Stomach (tissue), 9 donors: ENCODE data around the gene CLMP. TPM values are rescaled to one million over a fixed set of nuclear protein-coding genes. Genes with fewer than 3 reads are reported as not detected.
"Not testable (repeated sequence)": the region's sequence is repeated elsewhere in the genome, so short reads cannot be mapped to it uniquely, and the experiment has no call there.

Experiments used
- DNase-seq, 2 donors: peaks; one replicate each; pipeline versions ENCODE4 v3.0.0 to v3.0.0-alpha.2; 2013 to 2019
- H3K27ac ChIP-seq, 5 donors: fragments of 200-600 bp in 4 of 5; sonication (generic) in 4 of 5; one replicate each; pipeline ENCODE4 v1.5.1; 2013 to 2019; ENCODE audit warnings: mild to moderate bottlenecking in 1 of 5, moderate library complexity in 1 of 5
- H3K27me3 ChIP-seq, 3 donors: fragments of 200-600 bp; sonication (generic); one replicate each; pipeline ENCODE4 v1.5.1; 2017 to 2019; ENCODE audit warnings: mixed run types in 1 of 3
- H3K36me3 ChIP-seq, 4 donors: fragments of 200-600 bp; sonication (generic); 1 replicate in 3 of 4; 2 replicates in 1 of 4; pipeline ENCODE4 v1.5.1; 2016 to 2019
- H3K4me1 ChIP-seq, 4 donors: fragments of 200-600 bp; sonication (generic); one replicate each; pipeline ENCODE4 v1.5.1; 2016 to 2019
- H3K4me3 ChIP-seq, 4 donors: fragments of 200-600 bp; sonication (generic) in 3 of 4; one replicate each; pipeline ENCODE4 v1.5.1; 2016 to 2019; ENCODE audit warnings: mild to moderate bottlenecking in 1 of 4
- H3K9me3 ChIP-seq, 4 donors: fragments of 200-600 bp; sonication (generic); one replicate each; pipeline ENCODE4 v1.5.1; 2016 to 2019
- EP300 ChIP-seq: sonication (generic); formaldehyde crosslinking; IDR thresholded peaks from one replicate; pipeline ENCODE4 v1.6.1; 2017; ENCODE audit warnings: antibody characterized with exemption
- POLR2A ChIP-seq, 4 donors: fragments of 450-650 bp; IDR thresholded peaks; one replicate each; pipeline ENCODE4 v1.6.1; 2016; ENCODE audit warnings: antibody characterized with exemption in 4 of 4, control low read depth in 2 of 4, mild to moderate bottlenecking in 1 of 4, moderate library complexity in 1 of 4
- POLR2AphosphoS5 ChIP-seq, 3 donors: sonication (generic); formaldehyde crosslinking; IDR thresholded peaks; one replicate each; pipeline ENCODE4 v1.6.1; 2016; ENCODE audit warnings: antibody characterized with exemption in 3 of 3
- WGBS, 5 donors: extraction: QIAGEN DNeasy Blood & Tissue Kit in 3 of 5; methylation state at CpG; one replicate each; pipeline versions ENCODE4 v1.1.5 to v1.1.7; 2013 to 2018; 5-methylcytosine and 5-hydroxymethylcytosine counted together
- intact Hi-C: fragments of 100-400 bp; cut with DNase I; formaldehyde crosslinking; loops from one replicate; pipeline ENCODE4 v1.15.1; 2023; ENCODE audit warnings: low total_unique reads
- polyA plus RNA-seq, 3 donors: library from polyadenylated mRNA; stranded (reverse); fragments of 200-250 nt; gene quantifications; one replicate each; pipeline ENCODE4 v1.2.3, GENCODE V29; 2013
- total RNA-seq, 5 donors: library from RNA; depleted of rRNA; stranded (reverse); fragments of >200 nt; gene quantifications; one replicate each; pipeline versions ENCODE4 v1.1.0 to v1.2.3, GENCODE V29; 2014 to 2016
- TF ChIP-seq, protein P1 (sequence below), 7 experiments: fragments of 450-650 bp in 4 of 7; fragments of 200-600 bp in 3 of 7; sonication (generic) in 3 of 7; IDR thresholded peaks; one replicate each; pipeline ENCODE4 v1.5.1; 2016 to 2019; ENCODE audit warnings: antibody characterized with exemption in 7 of 7, control low read depth in 2 of 7, mild to moderate bottlenecking in 1 of 7
- donor health status: healthy with polysubstance abuse.
- donor health status: Bipolar disorder and iron deficiency.
- donor health status: healthy.

The CLMP gene
- total and polyA plus RNA-seq, 8 donors: 4.9 to 81.2 (median 40.5) TPM

GRCh38 chr11:123060277-123061000 lies 134.6 kb downstream of the CLMP start:
- Histone ChIP-seq H3K4me1 (peaks cover 59 to 80% (median 69%) of the 10 kb centered on the region in 4 donors), H3K9me3 (no peaks in the 10 kb centered on the region), H3K4me3 (peak overlapping the region; percentile 73 to 99 (median 96)), H3K27ac (peak overlapping the region in 4 of 5 donors; percentile 99 to 100 (median 100)), H3K36me3 (peaks cover 52 to 58% (median 57%) of the 10 kb centered on the region in 4 donors), H3K27me3 (no peaks in the 10 kb centered on the region)
- TF ChIP-seq POLR2A (IDR thresholded peaks at IDR 0.05): no peak
- TF ChIP-seq, protein P1, sequence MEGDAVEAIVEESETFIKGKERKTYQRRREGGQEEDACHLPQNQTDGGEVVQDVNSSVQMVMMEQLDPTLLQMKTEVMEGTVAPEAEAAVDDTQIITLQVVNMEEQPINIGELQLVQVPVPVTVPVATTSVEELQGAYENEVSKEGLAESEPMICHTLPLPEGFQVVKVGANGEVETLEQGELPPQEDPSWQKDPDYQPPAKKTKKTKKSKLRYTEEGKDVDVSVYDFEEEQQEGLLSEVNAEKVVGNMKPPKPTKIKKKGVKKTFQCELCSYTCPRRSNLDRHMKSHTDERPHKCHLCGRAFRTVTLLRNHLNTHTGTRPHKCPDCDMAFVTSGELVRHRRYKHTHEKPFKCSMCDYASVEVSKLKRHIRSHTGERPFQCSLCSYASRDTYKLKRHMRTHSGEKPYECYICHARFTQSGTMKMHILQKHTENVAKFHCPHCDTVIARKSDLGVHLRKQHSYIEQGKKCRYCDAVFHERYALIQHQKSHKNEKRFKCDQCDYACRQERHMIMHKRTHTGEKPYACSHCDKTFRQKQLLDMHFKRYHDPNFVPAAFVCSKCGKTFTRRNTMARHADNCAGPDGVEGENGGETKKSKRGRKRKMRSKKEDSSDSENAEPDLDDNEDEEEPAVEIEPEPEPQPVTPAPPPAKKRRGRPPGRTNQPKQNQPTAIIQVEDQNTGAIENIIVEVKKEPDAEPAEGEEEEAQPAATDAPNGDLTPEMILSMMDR (IDR thresholded peaks at IDR 0.05): no peak
- no peak for TF ChIP-seq POLR2AphosphoS5 (IDR thresholded peaks at IDR 0.05)
- no peak for TF ChIP-seq EP300
- peak in 1 of 2 donors; percentile 28 for DNase-seq
- WGBS, 5 donors: 2 to 4% (median 3%) methylated on average over 8 of the region's 8 CpGs
- intact Hi-C loops: no loop called here

GRCh38 chr11:123059041-123059920 lies 135.8 kb downstream of the CLMP start:
- H3K27me3 ChIP-seq, intact Hi-C loops, DNase-seq, H3K9me3 ChIP-seq: not testable (repeated sequence)
- H3K36me3 ChIP-seq: peaks cover 58 to 67% (median 65%) of the 10 kb centered on the region in 4 donors
- peaks cover 52 to 79% (median 71%) of the 10 kb centered on the region in 4 donors for H3K4me1 ChIP-seq
- H3K4me3 ChIP-seq: peak overlapping the region; percentile 73 to 99 (median 96)
- peak overlapping the region in 3 of 5 donors; percentile 16 to 99 (median 33) for H3K27ac ChIP-seq
- 17 to 42% (median 27%) methylated on average over 18 of the region's 18 CpGs for WGBS, 5 donors

DNA sequence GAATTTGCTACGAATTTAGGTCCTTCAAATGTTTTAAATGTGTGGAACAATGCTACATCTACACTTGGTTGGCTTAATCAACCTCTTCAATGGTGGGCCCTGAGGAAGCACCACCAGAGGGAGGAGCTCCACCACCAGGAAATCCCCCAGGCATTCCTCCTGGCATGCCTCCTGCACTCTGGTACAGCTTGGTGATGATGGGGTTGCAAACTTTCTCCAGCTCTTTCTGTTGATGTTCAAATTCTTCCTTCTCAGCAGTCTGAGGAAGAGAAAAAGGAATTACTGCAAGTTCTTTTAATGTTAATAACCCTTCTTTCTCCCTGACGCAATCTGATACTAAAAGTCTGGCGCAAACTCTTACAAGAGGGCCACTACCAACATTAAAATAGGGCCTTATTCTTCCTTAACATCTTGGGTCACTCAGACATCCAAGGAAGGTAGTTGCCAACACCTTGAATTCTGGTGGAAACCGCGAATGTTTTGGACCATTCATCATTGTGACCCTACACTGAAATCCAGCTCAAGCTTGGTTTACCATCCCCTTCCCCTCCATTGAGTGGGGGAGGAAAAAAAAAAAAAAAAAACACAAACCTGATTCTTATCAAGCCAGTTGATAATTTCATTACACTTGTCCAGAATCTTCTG lies 137.3 kb downstream of the CLMP start:
- no peaks in the 10 kb centered on the region for H3K27me3 ChIP-seq
- peaks cover 58 to 81% (median 77%) of the 10 kb centered on the region in 4 donors for H3K36me3 ChIP-seq
- H3K27ac ChIP-seq: peak overlapping the region in 2 of 5 donors; percentile 16 to 99
- peak overlapping the region in 2 of 4 donors; percentile 73 to 99 for H3K4me3 ChIP-seq
- DNase-seq: no peak
- peaks cover 40 to 72% (median 63%) of the 10 kb centered on the region in 4 donors for H3K4me1 ChIP-seq
- H3K9me3 ChIP-seq: no peaks in the 10 kb centered on the region
- TF ChIP-seq, protein P1 (IDR thresholded peaks at IDR 0.05): no peak
- TF ChIP-seq POLR2AphosphoS5 (IDR thresholded peaks at IDR 0.05) (no peak), EP300 (no peak), POLR2A (IDR thresholded peaks at IDR 0.05) (no peak)
- WGBS, 5 donors: 55 to 77% (median 63%) methylated on average over 5 of the region's 5 CpGs
- intact Hi-C loops: no loop called here

DNA sequence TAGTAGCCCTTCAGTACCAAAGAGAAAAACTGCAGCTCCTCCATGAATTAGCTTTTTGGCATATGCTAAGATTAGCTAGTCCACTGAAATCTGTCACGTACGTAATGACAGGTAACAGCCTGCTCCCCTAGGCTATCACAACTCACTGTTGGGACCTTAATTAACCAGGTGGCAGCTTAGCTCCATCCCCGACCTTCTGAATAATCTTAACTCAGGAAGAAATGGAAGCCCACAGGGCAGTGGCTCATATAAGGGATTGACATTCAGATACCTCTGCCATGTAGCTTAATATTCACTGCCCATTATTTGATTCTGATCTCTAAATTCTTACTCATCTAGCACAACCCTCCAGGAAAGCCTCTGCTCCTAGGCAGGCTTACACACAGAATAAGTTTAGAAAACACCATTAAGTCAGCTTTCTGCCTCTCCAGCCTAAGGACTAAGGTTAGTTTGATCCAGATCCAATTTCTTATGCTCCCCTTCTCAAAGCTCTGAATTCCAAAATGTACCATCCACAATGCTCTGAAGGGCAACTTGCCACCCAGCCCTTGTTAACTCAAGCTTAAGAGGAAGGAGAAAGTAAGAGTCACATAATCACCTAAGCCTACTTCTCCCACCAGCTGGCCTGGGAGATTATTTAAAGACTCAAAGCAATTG lies 138.1 kb downstream of the CLMP start:
- no peaks in the 10 kb centered on the region for H3K27me3 ChIP-seq
- no peaks in the 10 kb centered on the region for H3K9me3 ChIP-seq
- H3K36me3 ChIP-seq: peaks cover 58 to 86% (median 79%) of the 10 kb centered on the region in 4 donors
- peak overlapping the region in 2 of 4 donors; percentile 3 to 99 for H3K4me3 ChIP-seq
- intact Hi-C loops: no loop called here
- peak overlapping the region in 4 of 5 donors; percentile 7 to 32 (median 14) for H3K27ac ChIP-seq
- TF ChIP-seq POLR2A (IDR thresholded peaks at IDR 0.05): no peak
- 38 to 55% (median 46%) methylated on average over 3 of the region's 3 CpGs for WGBS, 5 donors
- no peak for DNase-seq
- peaks cover 40 to 72% (median 63%) of the 10 kb centered on the region in 4 donors for H3K4me1 ChIP-seq
